ACC112 (cell line): ENCODE data around the gene TERT.
"Not testable (repeated sequence)": the region's sequence is repeated elsewhere in the genome, so short reads cannot be mapped to it uniquely, and the experiment has no call there.

ENCODE experiments used
- H2AFZ ChIP-seq: fragments of 200-600 bp; sonication (generic); one replicate; pipeline ENCODE4 v1.6.0; 2017; ENCODE audit warnings: antibody characterized with exemption, low read length; ENCODE audit not compliant: unreplicated experiment
- H3K27ac ChIP-seq: fragments of 200-600 bp; sonication (generic); 2 replicates; pipeline ENCODE4 v1.5.1; 2014; ENCODE audit warnings: low read depth, mild to moderate bottlenecking, antibody characterized with exemption, low read length, moderate library complexity
- H3K27me3 ChIP-seq: fragments of 200-600 bp; sonication (generic); 2 replicates; pipeline ENCODE4 v1.6.1; 2014; ENCODE audit warnings: mild to moderate bottlenecking, antibody characterized with exemption, low read length, moderate library complexity, mixed read lengths; ENCODE audit not compliant: insufficient read depth
- H3K36me3 ChIP-seq: fragments of 200-600 bp; sonication (generic); 2 replicates; pipeline ENCODE4 v1.6.1; 2016; ENCODE audit warnings: mild to moderate bottlenecking, antibody characterized with exemption, low read length, moderate library complexity, mixed read lengths; ENCODE audit not compliant: insufficient read depth
- H3K4me1 ChIP-seq: fragments of 200-600 bp; sonication (generic); one replicate; pipeline ENCODE4 v1.6.1; 2016; ENCODE audit warnings: low read length, mixed read lengths; ENCODE audit not compliant: insufficient read depth, unreplicated experiment, control insufficient read depth
- H3K4me3 ChIP-seq: fragments of 200-600 bp; sonication (generic); 2 replicates; pipeline ENCODE4 v1.5.1; 2014; ENCODE audit warnings: mild to moderate bottlenecking, low read depth, low read length
- H3K79me2 ChIP-seq: fragments of 200-600 bp; sonication (generic); one replicate; pipeline ENCODE4 v1.6.0; 2016; ENCODE audit warnings: low read length; ENCODE audit not compliant: control insufficient read depth, unreplicated experiment, insufficient read depth

TERT gene

GRCh38 chr5:1294835-1295649 is at the start of gene TERT:
TERT (minus strand) TSS chr5:1295068; CDS start chr5:1294989, 79 bp downstream.
- Histone ChIP-seq H3K27ac (no peak within 1 kb of the TSS), H3K4me1 (no peaks in the 10 kb centered on the region), H3K36me3 (no peaks in the 10 kb centered on the region), H3K79me2 (no peaks in the 10 kb centered on the region), H3K4me3 (no peak within 1 kb of the TSS), H3K27me3 (peaks cover 67% of the 10 kb centered on the region), H2AFZ (no peak within 1 kb of the TSS)

- H3K27me3 ChIP-seq = no peaks in the 10 kb centered on the region
Measured at GRCh38 chr5:1343931-1344901, 49.3 kb upstream of the TERT start.

GRCh38 chr5:1343315-1343751 is 48.5 kb upstream of the TERT start:
- Histone ChIP-seq H3K36me3 (peaks cover 6% of the 10 kb centered on the region; the same call in 1 of the 2 replicates), H3K4me1 (peaks cover 9% of the 10 kb centered on the region)

More at GRCh38 chr5:1343931-1344901, 49.3 kb upstream of the TERT start:
- Histone ChIP-seq H3K4me1 (peaks cover 9% of the 10 kb centered on the region), H3K36me3 (peaks cover 6% of the 10 kb centered on the region; the same call in 1 of the 2 replicates), H2AFZ (peak overlapping the region; percentile 60), H3K4me3 (peak overlapping the region; percentile 93), H3K27ac (peak overlapping the region; percentile 10; the same call in 1 of the 2 replicates), H3K79me2 (peaks cover 32% of the 10 kb centered on the region)

GRCh38 chr5:1342711-1343110 is 47.8 kb upstream of the TERT start:
- not testable (repeated sequence) for H2AFZ ChIP-seq, H3K4me1 ChIP-seq, H3K27ac ChIP-seq, H3K27me3 ChIP-seq, H3K4me3 ChIP-seq, H3K36me3 ChIP-seq
- H3K79me2 ChIP-seq = peaks cover 32% of the 10 kb centered on the region

More at GRCh38 chr5:1343315-1343751, 48.5 kb upstream of the TERT start:
- Histone ChIP-seq H3K79me2 (peaks cover 32% of the 10 kb centered on the region), H3K27me3 (no peaks in the 10 kb centered on the region), H3K4me3 (peak overlapping the region; percentile 93), H3K27ac (0 out of 2 replicates have a peak overlapping the region, but pooled peaks have one; percentile 10), H2AFZ (no peak overlapping the region)

- Histone ChIP-seq H3K27ac (no peak overlapping the region), H3K27me3 (no peaks in the 10 kb centered on the region), H2AFZ (no peak overlapping the region), H3K4me3 (no peak overlapping the region), H3K36me3 (peaks cover 6% of the 10 kb centered on the region; the same call in 1 of the 2 replicates), H3K79me2 (peaks cover 32% of the 10 kb centered on the region), H3K4me1 (peaks cover 9% of the 10 kb centered on the region)
Measured at GRCh38 chr5:1342268-1342667, 47.4 kb upstream of the TERT start.

GRCh38 chr5:1341863-1342262 is 47.0 kb upstream of the TERT start:
- Histone ChIP-seq H2AFZ (no peak overlapping the region), H3K27ac (no peak overlapping the region), H3K36me3 (peaks cover 6% of the 10 kb centered on the region; the same call in 1 of the 2 replicates), H3K4me1 (peaks cover 9% of the 10 kb centered on the region), H3K79me2 (peaks cover 34% of the 10 kb centered on the region), H3K4me3 (no peak overlapping the region), H3K27me3 (no peaks in the 10 kb centered on the region)

- H3K4me3 ChIP-seq, H2AFZ ChIP-seq, H3K27me3 ChIP-seq, H3K27ac ChIP-seq, H3K4me1 ChIP-seq, H3K36me3 ChIP-seq: not testable (repeated sequence)
- peaks cover 27% of the 10 kb centered on the region for H3K79me2 ChIP-seq
Measured at GRCh38 chr5:1339818-1340210, 44.9 kb upstream of the TERT start.

GRCh38 chr5:1339139-1339817 is 44.4 kb upstream of the TERT start:
- H3K27ac ChIP-seq, H3K36me3 ChIP-seq, H3K27me3 ChIP-seq, H3K4me3 ChIP-seq, H2AFZ ChIP-seq, H3K4me1 ChIP-seq: not testable (repeated sequence)
- H3K79me2 ChIP-seq = peaks cover 22% of the 10 kb centered on the region

- Histone ChIP-seq H3K4me1 (peaks cover 4% of the 10 kb centered on the region), H3K36me3 (peaks cover 11% of the 10 kb centered on the region; the same call in 1 of the 2 replicates), H2AFZ (no peak overlapping the region), H3K79me2 (peaks cover 15% of the 10 kb centered on the region), H3K27ac (no peak overlapping the region), H3K4me3 (no peak overlapping the region), H3K27me3 (no peaks in the 10 kb centered on the region)
Measured at GRCh38 chr5:1338506-1339070, 43.7 kb upstream of the TERT start.

- peaks cover 16% of the 10 kb centered on the region; the same call in 1 of the 2 replicates for H3K36me3 ChIP-seq
- no peaks in the 10 kb centered on the region for H3K27me3 ChIP-seq
- no peak overlapping the region for H3K27ac ChIP-seq
- no peak overlapping the region for H2AFZ ChIP-seq
- peaks cover 11% of the 10 kb centered on the region for H3K79me2 ChIP-seq
- H3K4me1 ChIP-seq = no peaks in the 10 kb centered on the region
- no peak overlapping the region for H3K4me3 ChIP-seq
Measured at GRCh38 chr5:1338196-1338490, 43.3 kb upstream of the TERT start.
